DMS153 treated with DMSO at 0.1 percent for 48 hours (cell line): Measurements from ENCODE around the gene MMP8.

Source experiments
- DNase-seq: peaks from one replicate; lab custom pipeline; 2025; ENCODE audit not compliant: unreplicated experiment; lab: John Stamatoyannopoulos, UW

Gene MMP8

GRCh38 chr11:102727890-102728289, 3.1 kb upstream of the MMP8 start:
- DNase-seq: no peak

GRCh38 chr11:102722821-102723220, 1.9 kb downstream of the MMP8 start:
- DNase-seq: no peak

- no peak for DNase-seq
Observed at GRCh38 chr11:102719620-102720277, 5.0 kb downstream of the MMP8 start.

GRCh38 chr11:102717280-102717679, 7.5 kb downstream of the MMP8 start:
- DNase-seq: no peak

GRCh38 chr11:102716527-102716926, 8.2 kb downstream of the MMP8 start:
- no peak for DNase-seq

- DNase-seq: no peak
Observed at GRCh38 chr11:102712137-102712536, 12.6 kb downstream of the MMP8 start.

GRCh38 chr11:102709201-102709945, 15.4 kb downstream of the MMP8 start:
- DNase-seq: no peak

- no peak for DNase-seq
Observed at GRCh38 chr11:102708654-102709053, 16.1 kb downstream of the MMP8 start.

GRCh38 chr11:102705626-102706025, 19.1 kb downstream of the MMP8 start, which contains the start of gene MMP27:
MMP27 (minus strand) TSS chr11:102705769; CDS start chr11:102705714, 55 bp downstream.
- no peak for DNase-seq

- DNase-seq: no peak
Observed at GRCh38 chr11:102704841-102705240, 19.9 kb downstream of the MMP8 start.

GRCh38 chr11:102703826-102704493, 20.8 kb downstream of the MMP8 start:
- no peak for DNase-seq

- DNase-seq: no peak
Observed at GRCh38 chr11:102695201-102695600, 29.6 kb downstream of the MMP8 start.

- DNase-seq: no peak
Observed at GRCh38 chr11:102685754-102686153, 39.0 kb downstream of the MMP8 start.

GRCh38 chr11:102685338-102685737, 39.4 kb downstream of the MMP8 start:
- no peak for DNase-seq

- no peak for DNase-seq
Observed at GRCh38 chr11:102683277-102683676, 41.5 kb downstream of the MMP8 start.

- no peak for DNase-seq
Observed at GRCh38 chr11:102680945-102681344, 43.8 kb downstream of the MMP8 start.

- no peak for DNase-seq
Observed at GRCh38 chr11:102678022-102678421, 46.7 kb downstream of the MMP8 start.

GRCh38 chr11:102676084-102676483, 48.7 kb downstream of the MMP8 start:
- no peak for DNase-seq

GRCh38 chr11:102669664-102670063, 55.1 kb downstream of the MMP8 start:
- DNase-seq: no peak

- DNase-seq: peak; percentile 8
Observed at GRCh38 chr11:102666331-102666957, 58.3 kb downstream of the MMP8 start.

- no peak for DNase-seq
Observed at GRCh38 chr11:102664001-102664752, 60.6 kb downstream of the MMP8 start.
